Endothelial cell (in vitro differentiated cells): ENCODE data around the gene POLR3GL. TPM values are rescaled to one million over a fixed set of nuclear protein-coding genes. Genes with fewer than 3 reads are reported as not detected.
A peak's percentile ranks its signal among the peaks of the same experiment; 100 is the strongest.

Experiments used
- DNase-seq: peaks from one replicate; pipeline ENCODE4 v3.0.0; 2021; ENCODE audit warnings: low spot score
- H3K27ac Mint-ChIP-seq: one replicate; pipeline ENCODE4 v1.8.0; 2021; ENCODE audit warnings: mixed read lengths, inconsistent platforms; ENCODE audit not compliant: unreplicated experiment
- H3K27me3 Mint-ChIP-seq: one replicate; pipeline ENCODE4 v1.8.0; 2021; ENCODE audit warnings: mild to moderate bottlenecking, moderate library complexity, mixed read lengths, inconsistent platforms; ENCODE audit not compliant: unreplicated experiment
- H3K36me3 Mint-ChIP-seq: one replicate; pipeline ENCODE4 v1.8.0; 2021; ENCODE audit warnings: mild to moderate bottlenecking, low read depth, mixed read lengths, inconsistent platforms; ENCODE audit not compliant: unreplicated experiment
- H3K4me1 Mint-ChIP-seq: one replicate; pipeline ENCODE4 v1.8.0; 2021; ENCODE audit warnings: mild to moderate bottlenecking, mixed read lengths, inconsistent platforms; ENCODE audit not compliant: unreplicated experiment
- H3K4me3 Mint-ChIP-seq: one replicate; pipeline ENCODE4 v1.8.0; 2021; ENCODE audit warnings: mild to moderate bottlenecking, mixed read lengths, inconsistent platforms; ENCODE audit not compliant: unreplicated experiment
- H3K9me3 Mint-ChIP-seq: one replicate; pipeline ENCODE4 v1.8.0; 2021; ENCODE audit warnings: mixed read lengths, inconsistent platforms; ENCODE audit not compliant: unreplicated experiment
- CTCF ChIP-seq: fragments of 200-600 bp; sonication (generic); IDR thresholded peaks from one replicate; pipeline ENCODE4 v1.5.0; 2021; ENCODE audit warnings: antibody characterized with exemption; ENCODE audit not compliant: unreplicated experiment
- total RNA-seq: library from RNA; stranded (reverse); fragmentation: NEBNext Ultra II Directional; extraction: Animal tissue kit (Norgen Biotek cat#: 25700); gene quantifications from one replicate; pipeline ENCODE4 v1.2.1, GENCODE V29; 2021; ENCODE audit not compliant: unreplicated experiment

POLR3GL gene
- total RNA-seq, 1 donor from 2014 or later = 12.4 TPM

- Mint-ChIP-seq H3K4me3 (peak overlapping the region; percentile 7), H3K36me3 (peaks cover 38% of the 10 kb centered on the region), H3K9me3 (no peaks in the 10 kb centered on the region), H3K27ac (no peak overlapping the region), H3K4me1 (no peaks in the 10 kb centered on the region), H3K27me3 (no peaks in the 10 kb centered on the region)
- no peak for DNase-seq
- no peak for TF ChIP-seq CTCF
These were observed 22.1 kb upstream of the POLR3GL start for GRCh38 chr1:145942405-145942804.

- H3K27ac Mint-ChIP-seq = no peak overlapping the region
- peaks cover 40% of the 10 kb centered on the region for H3K36me3 Mint-ChIP-seq
- H3K9me3 Mint-ChIP-seq = no peaks in the 10 kb centered on the region
These were observed 21.6 kb upstream of the POLR3GL start for GRCh38 chr1:145942871-145943270.

DNA sequence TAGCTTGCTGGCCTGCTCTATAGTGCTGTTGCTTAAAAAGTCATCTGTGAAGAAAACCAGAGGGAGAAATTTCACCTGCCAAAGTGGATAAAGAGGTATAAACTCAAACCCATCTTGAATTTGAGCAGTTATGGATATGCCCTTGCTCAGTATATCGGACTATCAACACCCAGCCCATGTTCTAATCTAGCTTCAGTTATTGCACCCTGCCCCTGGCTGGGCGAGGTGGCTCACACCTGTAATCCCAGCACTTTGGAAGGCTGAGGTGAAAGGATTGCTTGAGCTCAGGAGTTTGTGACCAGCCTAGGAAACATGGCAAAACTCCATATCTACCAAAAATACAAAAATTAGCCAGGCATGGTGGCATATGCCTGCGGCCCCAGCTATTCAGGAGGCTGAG lies 20.0 kb upstream of the POLR3GL start:
- no peak for TF ChIP-seq CTCF
- no peak for DNase-seq
- no peak overlapping the region for H3K27ac Mint-ChIP-seq
- H3K4me3 Mint-ChIP-seq = peak overlapping the region; percentile 52
- H3K4me1 Mint-ChIP-seq = no peaks in the 10 kb centered on the region
- no peaks in the 10 kb centered on the region for H3K27me3 Mint-ChIP-seq
- H3K9me3 Mint-ChIP-seq = no peaks in the 10 kb centered on the region
- peaks cover 46% of the 10 kb centered on the region for H3K36me3 Mint-ChIP-seq

More at GRCh38 chr1:145942871-145943270, 21.6 kb upstream of the POLR3GL start:
- TF ChIP-seq CTCF = no peak
- no peaks in the 10 kb centered on the region for H3K4me1 Mint-ChIP-seq
- H3K27me3 Mint-ChIP-seq = no peaks in the 10 kb centered on the region
- DNase-seq = no peak
- H3K4me3 Mint-ChIP-seq = peak overlapping the region; percentile 7

- no peaks in the 10 kb centered on the region for H3K27me3 Mint-ChIP-seq
- H3K4me1 Mint-ChIP-seq = peaks cover 4% of the 10 kb centered on the region
- no peak for DNase-seq
- TF ChIP-seq CTCF = no peak
- no peak overlapping the region for H3K4me3 Mint-ChIP-seq
- peaks cover 48% of the 10 kb centered on the region for H3K36me3 Mint-ChIP-seq
- no peak overlapping the region for H3K27ac Mint-ChIP-seq
- H3K9me3 Mint-ChIP-seq = no peaks in the 10 kb centered on the region
These were observed 18.0 kb upstream of the POLR3GL start for GRCh38 chr1:145946477-145946986.

DNA sequence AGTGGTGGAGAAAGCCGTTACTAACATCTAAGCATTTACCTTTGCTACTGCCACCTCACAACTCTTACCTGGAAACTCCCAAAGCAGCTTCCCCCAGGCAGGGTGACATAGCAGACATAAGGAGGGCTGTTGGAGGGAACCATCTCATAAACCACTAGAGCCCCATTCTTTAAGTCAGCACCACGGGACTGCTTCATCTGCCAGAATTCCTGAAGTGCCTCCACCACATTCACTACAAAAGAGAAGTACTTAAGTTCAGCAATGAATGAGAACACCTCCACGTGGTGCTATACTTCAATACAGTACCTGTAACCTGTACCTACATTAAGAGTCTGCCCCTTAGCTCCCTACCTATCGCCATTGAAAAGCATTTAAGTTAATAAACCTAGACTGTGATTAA lies 16.9 kb upstream of the POLR3GL start:
- H3K9me3 Mint-ChIP-seq = no peaks in the 10 kb centered on the region
- H3K4me3 Mint-ChIP-seq = no peak overlapping the region
- H3K36me3 Mint-ChIP-seq = peaks cover 46% of the 10 kb centered on the region
- DNase-seq = no peak
- H3K27me3 Mint-ChIP-seq = no peaks in the 10 kb centered on the region
- TF ChIP-seq CTCF = no peak
- no peak overlapping the region for H3K27ac Mint-ChIP-seq
- peaks cover 4% of the 10 kb centered on the region for H3K4me1 Mint-ChIP-seq
